Panc1 (cell line): ENCODE results near the gene IGSF21.

Experiments used
- CTCF ChIP-seq: fragments of 450-650 bp; IDR thresholded peaks from 2 replicates; pipeline ENCODE4 v1.5.1; 2017; ENCODE audit warnings: mild to moderate bottlenecking
- POLR2AphosphoS5 ChIP-seq: IDR thresholded peaks from 2 replicates; pipeline ENCODE4 v1.6.1; 2012; ENCODE audit warnings: mild to moderate bottlenecking, low read depth, low read length, moderate library complexity
- SIN3A ChIP-seq: IDR thresholded peaks from 2 replicates; pipeline ENCODE4 v1.6.1; 2012; ENCODE audit warnings: low read depth, mild to moderate bottlenecking, low read length, moderate library complexity, borderline replicate concordance; ENCODE audit not compliant: insufficient read depth

GRCh38 chr1:18103788-18104421, 3.7 kb upstream of the IGSF21 start:
- TF ChIP-seq CTCF (no peak), SIN3A (no peak), POLR2AphosphoS5 (no peak)
